H9 (cell line): ENCODE results near the gene MRPS18B. TPM values are rescaled to one million over a fixed set of nuclear protein-coding genes. Genes with fewer than 3 reads are reported as not detected.

Source experiments
- DNase-seq: peaks from one replicate; pipeline ENCODE4 v3.0.0-alpha.2; 2017
- H2AFZ ChIP-seq: one replicate; pipeline ENCODE4 v1.6.1; 2013; ENCODE audit warnings: mild to moderate bottlenecking, low read length, control low read depth, moderate library complexity
- H2AK5ac ChIP-seq: 2 replicates; pipeline ENCODE4 v1.6.1; 2013; ENCODE audit warnings: low read length, control low read depth, mixed read lengths; ENCODE audit not compliant: insufficient read length
- H2BK120ac ChIP-seq: one replicate; pipeline ENCODE4 v1.6.1; 2013; ENCODE audit warnings: low read depth, mild to moderate bottlenecking, low read length, control low read depth, inconsistent platforms; ENCODE audit not compliant: poor library complexity, severe bottlenecking
- H2BK12ac ChIP-seq: 2 replicates; pipeline ENCODE4 v1.6.1; 2013; ENCODE audit warnings: low read length, control low read depth, mixed read lengths, low read depth; ENCODE audit not compliant: insufficient read length
- H2BK15ac ChIP-seq: 2 replicates; pipeline ENCODE4 v1.6.1; 2013; ENCODE audit warnings: low read depth, low read length, control low read depth
- H2BK20ac ChIP-seq: one replicate; pipeline ENCODE4 v1.6.1; 2013; ENCODE audit warnings: low read depth, mild to moderate bottlenecking, low read length, control low read depth, inconsistent platforms; ENCODE audit not compliant: poor library complexity, severe bottlenecking
- H2BK5ac ChIP-seq: 2 replicates; pipeline ENCODE4 v1.6.1; 2013; ENCODE audit warnings: low read length, control low read depth, mixed read lengths; ENCODE audit not compliant: insufficient read length
- H3K14ac ChIP-seq: 2 replicates; pipeline ENCODE4 v1.6.1; 2013; ENCODE audit warnings: low read length, control low read depth; ENCODE audit not compliant: insufficient read depth
- H3K18ac ChIP-seq: 2 replicates; pipeline ENCODE4 v1.6.1; 2013; ENCODE audit warnings: low read depth, mild to moderate bottlenecking, mixed read lengths, low read length, control low read depth; ENCODE audit not compliant: insufficient read length
- H3K23ac ChIP-seq: 2 replicates; pipeline ENCODE4 v1.6.1; 2013; ENCODE audit warnings: low read length, control low read depth, mixed read lengths, low read depth; ENCODE audit not compliant: insufficient read length
- H3K23me2 ChIP-seq: 2 replicates; pipeline ENCODE4 v1.6.1; 2013; ENCODE audit warnings: low read depth, mild to moderate bottlenecking, mixed read lengths, low read length, control low read depth; ENCODE audit not compliant: insufficient read length, poor library complexity, severe bottlenecking
- H3K27ac ChIP-seq: 2 replicates; pipeline ENCODE4 v1.5.1; 2013; ENCODE audit warnings: low read length, control low read depth, mixed read lengths, low read depth; ENCODE audit not compliant: insufficient read length
- H3K27me3 ChIP-seq: 2 replicates; pipeline ENCODE4 v1.6.1; 2013; ENCODE audit warnings: low read length, control low read depth, inconsistent platforms; ENCODE audit not compliant: insufficient read depth
- H3K4ac ChIP-seq: 2 replicates; pipeline ENCODE4 v1.6.1; 2013; ENCODE audit warnings: low read depth, mild to moderate bottlenecking, control low read depth, inconsistent platforms, low read length, moderate library complexity
- H3K4me1 ChIP-seq: 2 replicates; pipeline ENCODE4 v1.6.1; 2013; ENCODE audit warnings: low read length, control low read depth, inconsistent platforms; ENCODE audit not compliant: insufficient read depth
- H3K4me2 ChIP-seq: 2 replicates; pipeline ENCODE4 v1.6.1; 2013; ENCODE audit warnings: low read length, control low read depth, mixed read lengths; ENCODE audit not compliant: insufficient read length, insufficient read depth
- H3K56ac ChIP-seq: 2 replicates; pipeline ENCODE4 v1.6.1; 2013; ENCODE audit warnings: low read depth, mild to moderate bottlenecking, mixed read lengths, low read length, control low read depth; ENCODE audit not compliant: insufficient read length
- H3K79me1 ChIP-seq: 2 replicates; pipeline ENCODE4 v1.6.1; 2013; ENCODE audit warnings: low read depth, mild to moderate bottlenecking, moderate library complexity, low read length, control low read depth, inconsistent platforms; ENCODE audit not compliant: insufficient read depth, poor library complexity, severe bottlenecking
- H3K79me2 ChIP-seq: 2 replicates; pipeline ENCODE4 v1.6.1; 2013; ENCODE audit warnings: low read length, control low read depth, inconsistent platforms; ENCODE audit not compliant: insufficient read depth
- H3K9ac ChIP-seq: 2 replicates; pipeline ENCODE4 v1.6.1; 2013; ENCODE audit warnings: low read length, control low read depth, mixed read lengths; ENCODE audit not compliant: insufficient read length; ENCODE audit errors: extremely low read depth
- H3K9me3 ChIP-seq: one replicate; pipeline ENCODE4 v1.6.1; 2013; ENCODE audit warnings: low read depth, low read length, inconsistent platforms; ENCODE audit not compliant: control insufficient read depth
- H3T11ph ChIP-seq: one replicate; pipeline ENCODE4 v1.6.1; 2013; ENCODE audit warnings: mild to moderate bottlenecking, low read length, control low read depth, inconsistent platforms
- H4K20me1 ChIP-seq: one replicate; pipeline ENCODE4 v1.6.1; 2013; ENCODE audit not compliant: control insufficient read depth, insufficient read length, insufficient read depth
- H4K5ac ChIP-seq: 2 replicates; pipeline ENCODE4 v1.6.1; 2013; ENCODE audit warnings: low read depth, mild to moderate bottlenecking, mixed read lengths, low read length, control low read depth; ENCODE audit not compliant: insufficient read length
- H4K8ac ChIP-seq: replicated peaks from 2 replicates; pipeline ENCODE4 v1.6.1; 2013; ENCODE audit warnings: low read length, control low read depth, mixed read lengths, low read depth; ENCODE audit not compliant: insufficient read length
- H4K91ac ChIP-seq: 2 replicates; pipeline ENCODE4 v1.6.1; 2013; ENCODE audit warnings: low read depth, mild to moderate bottlenecking, moderate library complexity, mixed read lengths, low read length, control low read depth; ENCODE audit not compliant: insufficient read length
- H3K27ac Mint-ChIP-seq, 3 experiments: 2 replicates in 2 of 3; 3 replicates in 1 of 3; pipeline ENCODE4 v1.8.0; 2020 to 2021; ENCODE audit warnings: mixed read lengths in 3 of 3, mild to moderate bottlenecking in 1 of 3, moderate library complexity in 1 of 3
- H3K27me3 Mint-ChIP-seq: 2 replicates; pipeline ENCODE4 v1.8.0; 2021; ENCODE audit warnings: low read depth, mild to moderate bottlenecking, moderate library complexity, mixed read lengths
- H3K36me3 Mint-ChIP-seq, 3 experiments: 2 replicates in 2 of 3; 3 replicates in 1 of 3; pipeline ENCODE4 v1.8.0; 2020 to 2021; ENCODE audit warnings: low read depth in 3 of 3, mixed read lengths in 3 of 3; ENCODE audit not compliant: insufficient read depth in 1 of 3
- H3K4me1 Mint-ChIP-seq, 2 experiments: 2 replicates each; pipeline ENCODE4 v1.8.0; 2020; ENCODE audit warnings: mixed read lengths in 2 of 2
- H3K4me3 Mint-ChIP-seq, 2 experiments: 2 replicates in 1 of 2; 3 replicates in 1 of 2; pipeline ENCODE4 v1.8.0; 2020 to 2021; ENCODE audit warnings: mild to moderate bottlenecking in 2 of 2, mixed read lengths in 2 of 2, moderate library complexity in 1 of 2
- H3K9me3 Mint-ChIP-seq, 2 experiments: 2 replicates in 1 of 2; 3 replicates in 1 of 2; pipeline ENCODE4 v1.8.0; 2020; ENCODE audit warnings: mild to moderate bottlenecking in 2 of 2, mixed read lengths in 2 of 2, moderate library complexity in 1 of 2
- CTCF ChIP-seq: fragments of 200-600 bp; sonication (generic); conservative IDR thresholded peaks from 3 replicates; pipeline ENCODE4 v1.8.0; 2021; ENCODE audit warnings: antibody characterized with exemption, mild to moderate bottlenecking
- WGBS: extraction: QIAGEN DNeasy Blood & Tissue Kit; methylation state at CpG from one replicate; pipeline ENCODE4 v1.1.7; 2013; ENCODE audit warnings: missing lambda C conversion rate, low lambda C conversion rate, mixed read lengths; ENCODE audit not compliant: insufficient read length; ENCODE audit errors: extremely low coverage; 5-methylcytosine and 5-hydroxymethylcytosine counted together
- total RNA-seq: library from RNA; stranded (reverse); gene quantifications from 2 replicates; pipeline ENCODE4 v1.2.1, GENCODE V29; 2021

The MRPS18B gene
- total RNA-seq, 1 experiment from 2014 or later: 54.0 TPM

GRCh38 chr6:30612213-30612612, 5.4 kb upstream of the MRPS18B start:
- H3K4me1 ChIP-seq: peaks cover 4% of the 10 kb centered on the region; the same call in 1 of the 2 replicates
- no peak overlapping the region for H3K4ac ChIP-seq
- H2BK120ac ChIP-seq: no peak overlapping the region
- no peak overlapping the region for H3T11ph ChIP-seq
- no peak overlapping the region for H4K5ac ChIP-seq
- no peak overlapping the region for H3K27ac ChIP-seq
- Mint-ChIP-seq H3K9me3 (peaks cover 8 to 12% of the 10 kb centered on the region in 2 experiments; a peak in 3 of 5 replicates), H3K27me3 (no peaks in the 10 kb centered on the region; the same call in 1 of the 2 replicates), H3K4me3 (no peak overlapping the region), H3K4me1 (peaks cover 31 to 39% of the 10 kb centered on the region in 2 experiments), H3K36me3 (peaks cover 44 to 83% (median 67%) of the 10 kb centered on the region in 3 experiments), H3K27ac (no peak overlapping the region; a peak in 1 of 7 replicates)
- H2BK12ac ChIP-seq: no peak overlapping the region
- no peak overlapping the region for H3K9ac ChIP-seq
- DNase-seq: no peak
- H2BK5ac ChIP-seq: no peak overlapping the region
- H4K91ac ChIP-seq: no peak overlapping the region
- H3K14ac ChIP-seq: no peak overlapping the region
- H4K8ac ChIP-seq: no peak overlapping the region
- no peak overlapping the region for H2AFZ ChIP-seq
- H3K27me3 ChIP-seq: no peaks in the 10 kb centered on the region
- WGBS: no CpG with 5 or more reads among the region's 1 CpG
- no peaks in the 10 kb centered on the region for H3K79me1 ChIP-seq
- no peaks in the 10 kb centered on the region for H3K9me3 ChIP-seq
- no peak overlapping the region for H2BK15ac ChIP-seq
- no peak overlapping the region for H3K56ac ChIP-seq
- H2AK5ac ChIP-seq: no peak overlapping the region
- H3K23ac ChIP-seq: no peak overlapping the region
- H2BK20ac ChIP-seq: no peak overlapping the region
- peaks cover 15% of the 10 kb centered on the region for H3K23me2 ChIP-seq
- H3K79me2 ChIP-seq: peaks cover 2% of the 10 kb centered on the region; the same call in 1 of the 2 replicates
- H4K20me1 ChIP-seq: no peaks in the 10 kb centered on the region
- no peak overlapping the region for H3K18ac ChIP-seq
- H3K4me2 ChIP-seq: no peak overlapping the region
- peak; percentile 44 for TF ChIP-seq CTCF
